ENCODE data around the gene ILF2. TPM values are rescaled to one million over a fixed set of nuclear protein-coding genes. Genes with fewer than 3 reads are reported as not detected.
A peak's percentile ranks its signal among the peaks of the same experiment; 100 is the strongest.

ILF2 gene
- total RNA-seq, 1 experiment from 2014 or later = 420 TPM

- DNase-seq (ENCODE audit: low spot score) = no peak
- POLR2A ChIA-PET (ENCODE audit: low non-redundant PET) = no interaction called here
- Histone ChIP-seq H3K27me3 (replicated peaks; ENCODE audit: insufficient read depth, low read depth, low read length, poor library complexity) (no peaks in the 10 kb centered on the region), H3K27ac (ENCODE audit: low read depth, low read length, poor library complexity, severe bottlenecking) (peak within 1 kb of the TSS; percentile 69), H3K4me3 (ENCODE audit: low read depth, low read length, poor library complexity, severe bottlenecking) (peak within 1 kb of the TSS; percentile 38), H3K36me3 (ENCODE audit: insufficient read depth, low read length, poor library complexity, severe bottlenecking) (no peaks in the 10 kb centered on the region), H3K4me1 (ENCODE audit: insufficient read depth, low read length, poor library complexity, severe bottlenecking) (peaks cover 23% of the 10 kb centered on the region), H3K9me3 (ENCODE audit: low read depth, low read length, poor library complexity, severe bottlenecking) (no peaks in the 10 kb centered on the region)
- TF ChIP-seq EZH2 (IDR thresholded peaks at IDR 0.05; ENCODE audit: borderline replicate concordance, low read depth, low read length, poor library complexity, severe bottlenecking) = no peak
- TF ChIP-seq, protein P1, sequence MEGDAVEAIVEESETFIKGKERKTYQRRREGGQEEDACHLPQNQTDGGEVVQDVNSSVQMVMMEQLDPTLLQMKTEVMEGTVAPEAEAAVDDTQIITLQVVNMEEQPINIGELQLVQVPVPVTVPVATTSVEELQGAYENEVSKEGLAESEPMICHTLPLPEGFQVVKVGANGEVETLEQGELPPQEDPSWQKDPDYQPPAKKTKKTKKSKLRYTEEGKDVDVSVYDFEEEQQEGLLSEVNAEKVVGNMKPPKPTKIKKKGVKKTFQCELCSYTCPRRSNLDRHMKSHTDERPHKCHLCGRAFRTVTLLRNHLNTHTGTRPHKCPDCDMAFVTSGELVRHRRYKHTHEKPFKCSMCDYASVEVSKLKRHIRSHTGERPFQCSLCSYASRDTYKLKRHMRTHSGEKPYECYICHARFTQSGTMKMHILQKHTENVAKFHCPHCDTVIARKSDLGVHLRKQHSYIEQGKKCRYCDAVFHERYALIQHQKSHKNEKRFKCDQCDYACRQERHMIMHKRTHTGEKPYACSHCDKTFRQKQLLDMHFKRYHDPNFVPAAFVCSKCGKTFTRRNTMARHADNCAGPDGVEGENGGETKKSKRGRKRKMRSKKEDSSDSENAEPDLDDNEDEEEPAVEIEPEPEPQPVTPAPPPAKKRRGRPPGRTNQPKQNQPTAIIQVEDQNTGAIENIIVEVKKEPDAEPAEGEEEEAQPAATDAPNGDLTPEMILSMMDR (conservative IDR thresholded peaks at IDR 0.05; ENCODE audit: low read depth, low read length) = no peak
- intact Hi-C loops (cut with micrococcal nuclease; ENCODE audit: unreplicated experiment) = no loop called here
- no TSS peak for BruUV-seq (replicated peaks)
- CTCF ChIA-PET = interaction anchor here (0.9 kb wide), 1 partner anchor 95 kb away, joined by 3 read pairs; no protein-coding TSS in a partner anchor
Observed at GRCh38 chr1:153627715-153628626, 42.8 kb downstream of the ILF2 start, which contains the start of gene S100A1. TSS of gene S100A1 (plus strand) at chr1:153628434. CDS start at chr1:153630522, 2,088 bp downstream.

DNA sequence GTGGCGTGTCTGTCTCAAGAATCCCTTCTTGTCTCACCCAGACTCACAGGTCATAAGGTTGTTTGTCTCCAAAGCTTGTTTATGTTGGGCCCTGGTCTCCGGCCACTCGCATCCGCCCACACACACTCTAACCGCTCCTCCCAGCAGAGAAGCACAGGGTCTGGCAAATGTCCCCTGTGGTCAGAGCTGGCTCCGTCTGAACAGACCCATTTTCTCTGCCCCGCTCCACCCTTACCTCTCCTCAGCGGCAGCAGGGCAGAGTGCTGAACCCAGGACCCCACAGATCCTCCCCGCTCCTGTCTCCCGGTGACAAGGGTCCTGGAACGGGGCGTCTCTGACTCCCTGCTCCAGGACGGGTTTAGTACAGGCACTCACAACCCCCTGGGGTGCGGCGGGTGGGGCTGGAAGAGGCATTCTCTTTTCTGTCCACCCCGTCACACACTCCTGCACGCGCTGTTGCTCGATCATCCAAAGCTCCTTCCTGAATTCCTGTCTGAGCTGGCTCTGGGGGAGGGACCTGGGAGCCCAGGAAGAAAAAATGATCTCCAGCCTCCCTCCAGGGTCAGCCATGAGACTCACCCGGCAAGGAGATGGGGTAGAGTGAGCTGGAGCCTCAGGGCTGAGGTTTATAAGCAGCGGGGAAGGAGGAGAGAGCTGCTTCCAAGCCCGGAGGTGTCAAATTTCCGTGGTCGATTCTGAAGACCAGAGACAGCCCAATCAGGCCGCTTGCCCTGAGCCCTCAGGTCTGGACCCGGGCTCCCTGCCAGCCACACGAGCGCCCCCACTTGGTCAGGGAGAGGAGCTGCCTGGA is 43.7 kb downstream of the ILF2 start, which contains the start of gene S100A13:
S100A13 (minus strand) TSS at position 602 of the 811 bp plus-strand sequence. CDS start 1,033 bp downstream, outside the sequence.
- Histone ChIP-seq H3K27ac (ENCODE audit: low read depth, low read length, poor library complexity, severe bottlenecking) (peak within 1 kb of the TSS; percentile 69), H3K9me3 (ENCODE audit: low read depth, low read length, poor library complexity, severe bottlenecking) (no peaks in the 10 kb centered on the region), H3K4me1 (ENCODE audit: insufficient read depth, low read length, poor library complexity, severe bottlenecking) (peaks cover 23% of the 10 kb centered on the region), H3K27me3 (replicated peaks; ENCODE audit: insufficient read depth, low read depth, low read length, poor library complexity) (no peaks in the 10 kb centered on the region), H3K4me3 (ENCODE audit: low read depth, low read length, poor library complexity, severe bottlenecking) (peak within 1 kb of the TSS; percentile 38), H3K36me3 (ENCODE audit: insufficient read depth, low read length, poor library complexity, severe bottlenecking) (no peaks in the 10 kb centered on the region)
- BruUV-seq (replicated peaks) = no TSS peak
- DNase-seq (ENCODE audit: low spot score) = peak; percentile 81
- TF ChIP-seq, protein P1 (conservative IDR thresholded peaks at IDR 0.05; ENCODE audit: low read depth, low read length) = peak; percentile 72
- no peak for TF ChIP-seq EZH2 (IDR thresholded peaks at IDR 0.05; ENCODE audit: borderline replicate concordance, low read depth, low read length, poor library complexity, severe bottlenecking)
- intact Hi-C loops (cut with micrococcal nuclease; ENCODE audit: unreplicated experiment) = no loop called here
- ChIA-PET POLR2A (ENCODE audit: low non-redundant PET) (interaction anchor here (0.6 kb wide), 1 partner anchor 188 kb away, joined by 10 read pairs; no protein-coding TSS in a partner anchor), CTCF (interaction anchor here (0.9 kb wide), 1 partner anchor 94 kb away, joined by 3 read pairs; no protein-coding TSS in a partner anchor)

GRCh38 chr1:153626477-153626903 is 44.3 kb downstream of the ILF2 start:
- Histone ChIP-seq H3K27ac (ENCODE audit: low read depth, low read length, poor library complexity, severe bottlenecking) (peak overlapping the region; percentile 69), H3K9me3 (ENCODE audit: low read depth, low read length, poor library complexity, severe bottlenecking) (no peaks in the 10 kb centered on the region), H3K4me1 (ENCODE audit: insufficient read depth, low read length, poor library complexity, severe bottlenecking) (peaks cover 23% of the 10 kb centered on the region), H3K4me3 (ENCODE audit: low read depth, low read length, poor library complexity, severe bottlenecking) (no peak overlapping the region), H3K36me3 (ENCODE audit: insufficient read depth, low read length, poor library complexity, severe bottlenecking) (no peaks in the 10 kb centered on the region), H3K27me3 (replicated peaks; ENCODE audit: insufficient read depth, low read depth, low read length, poor library complexity) (no peaks in the 10 kb centered on the region)
- ChIA-PET CTCF (no interaction called here), POLR2A (ENCODE audit: low non-redundant PET) (interaction anchor here (0.6 kb wide), 1 partner anchor 189 kb away, joined by 10 read pairs; no protein-coding TSS in a partner anchor)
- no TSS peak for BruUV-seq (replicated peaks)
- no peak for DNase-seq (ENCODE audit: low spot score)
- intact Hi-C loops (cut with micrococcal nuclease; ENCODE audit: unreplicated experiment) = no loop called here
- no peak for TF ChIP-seq EZH2 (IDR thresholded peaks at IDR 0.05; ENCODE audit: borderline replicate concordance, low read depth, low read length, poor library complexity, severe bottlenecking)
- TF ChIP-seq, protein P1 (conservative IDR thresholded peaks at IDR 0.05; ENCODE audit: low read depth, low read length) = no peak

Measured in A673 (cell line).